Stomach (tissue), 9 donors: Measurements from ENCODE around the gene RAE1. TPM values are rescaled to one million over a fixed set of nuclear protein-coding genes. Genes with fewer than 3 reads are reported as not detected.

Source experiments
- DNase-seq, 2 donors: peaks; one replicate each; pipeline versions ENCODE4 v3.0.0 to v3.0.0-alpha.2; 2013 to 2019
- H3K27ac ChIP-seq, 5 donors: fragments of 200-600 bp in 4 of 5; sonication (generic) in 4 of 5; one replicate each; pipeline ENCODE4 v1.5.1; 2013 to 2019; ENCODE audit warnings: mild to moderate bottlenecking in 1 of 5, moderate library complexity in 1 of 5
- H3K27me3 ChIP-seq, 3 donors: fragments of 200-600 bp; sonication (generic); one replicate each; pipeline ENCODE4 v1.5.1; 2017 to 2019; ENCODE audit warnings: mixed run types in 1 of 3
- H3K36me3 ChIP-seq, 4 donors: fragments of 200-600 bp; sonication (generic); 1 replicate in 3 of 4; 2 replicates in 1 of 4; pipeline ENCODE4 v1.5.1; 2016 to 2019
- H3K4me1 ChIP-seq, 4 donors: fragments of 200-600 bp; sonication (generic); one replicate each; pipeline ENCODE4 v1.5.1; 2016 to 2019
- H3K4me3 ChIP-seq, 4 donors: fragments of 200-600 bp; sonication (generic) in 3 of 4; one replicate each; pipeline ENCODE4 v1.5.1; 2016 to 2019; ENCODE audit warnings: mild to moderate bottlenecking in 1 of 4
- H3K9me3 ChIP-seq, 4 donors: fragments of 200-600 bp; sonication (generic); one replicate each; pipeline ENCODE4 v1.5.1; 2016 to 2019
- EP300 ChIP-seq: sonication (generic); formaldehyde crosslinking; IDR thresholded peaks from one replicate; pipeline ENCODE4 v1.6.1; 2017; ENCODE audit warnings: antibody characterized with exemption
- POLR2A ChIP-seq, 4 donors: fragments of 450-650 bp; IDR thresholded peaks; one replicate each; pipeline ENCODE4 v1.6.1; 2016; ENCODE audit warnings: antibody characterized with exemption in 4 of 4, control low read depth in 2 of 4, mild to moderate bottlenecking in 1 of 4, moderate library complexity in 1 of 4
- POLR2AphosphoS5 ChIP-seq, 3 donors: sonication (generic); formaldehyde crosslinking; IDR thresholded peaks; one replicate each; pipeline ENCODE4 v1.6.1; 2016; ENCODE audit warnings: antibody characterized with exemption in 3 of 3
- WGBS, 5 donors: extraction: QIAGEN DNeasy Blood & Tissue Kit in 3 of 5; methylation state at CpG; one replicate each; pipeline versions ENCODE4 v1.1.5 to v1.1.7; 2013 to 2018; 5-methylcytosine and 5-hydroxymethylcytosine counted together
- intact Hi-C: fragments of 100-400 bp; cut with DNase I; formaldehyde crosslinking; loops from one replicate; pipeline ENCODE4 v1.15.1; 2023; ENCODE audit warnings: low total_unique reads
- polyA plus RNA-seq, 3 donors: library from polyadenylated mRNA; stranded (reverse); fragments of 200-250 nt; gene quantifications; one replicate each; pipeline ENCODE4 v1.2.3, GENCODE V29; 2013
- total RNA-seq, 5 donors: library from RNA; depleted of rRNA; stranded (reverse); fragments of >200 nt; gene quantifications; one replicate each; pipeline versions ENCODE4 v1.1.0 to v1.2.3, GENCODE V29; 2014 to 2016
- TF ChIP-seq, protein P1 (sequence below), 7 experiments: fragments of 450-650 bp in 4 of 7; fragments of 200-600 bp in 3 of 7; sonication (generic) in 3 of 7; IDR thresholded peaks; one replicate each; pipeline ENCODE4 v1.5.1; 2016 to 2019; ENCODE audit warnings: antibody characterized with exemption in 7 of 7, control low read depth in 2 of 7, mild to moderate bottlenecking in 1 of 7
- donor health status: healthy with polysubstance abuse.
- donor health status: Bipolar disorder and iron deficiency.
- donor health status: healthy.

The RAE1 gene
- total and polyA plus RNA-seq, 8 donors, result 6.4 to 65.6 (median 15.2) TPM

GRCh38 chr20:57389695-57390603 is 38.9 kb downstream of the RAE1 start:
- intact Hi-C loops, result loop anchor here (10.0 kb wide), 1 partner anchor 205 kb away; no protein-coding TSS in a partner anchor
- DNase-seq, result peak in 1 of 2 donors; percentile 68
- peak overlapping the region; percentile 65 to 92 (median 79) for H3K27ac ChIP-seq
- H3K4me3 ChIP-seq, result peak overlapping the region; percentile 37 to 94 (median 44)
- TF ChIP-seq POLR2AphosphoS5 (IDR thresholded peaks at IDR 0.05) (no peak), EP300 (no peak), POLR2A (IDR thresholded peaks at IDR 0.05) (no peak)
- TF ChIP-seq, protein P1, sequence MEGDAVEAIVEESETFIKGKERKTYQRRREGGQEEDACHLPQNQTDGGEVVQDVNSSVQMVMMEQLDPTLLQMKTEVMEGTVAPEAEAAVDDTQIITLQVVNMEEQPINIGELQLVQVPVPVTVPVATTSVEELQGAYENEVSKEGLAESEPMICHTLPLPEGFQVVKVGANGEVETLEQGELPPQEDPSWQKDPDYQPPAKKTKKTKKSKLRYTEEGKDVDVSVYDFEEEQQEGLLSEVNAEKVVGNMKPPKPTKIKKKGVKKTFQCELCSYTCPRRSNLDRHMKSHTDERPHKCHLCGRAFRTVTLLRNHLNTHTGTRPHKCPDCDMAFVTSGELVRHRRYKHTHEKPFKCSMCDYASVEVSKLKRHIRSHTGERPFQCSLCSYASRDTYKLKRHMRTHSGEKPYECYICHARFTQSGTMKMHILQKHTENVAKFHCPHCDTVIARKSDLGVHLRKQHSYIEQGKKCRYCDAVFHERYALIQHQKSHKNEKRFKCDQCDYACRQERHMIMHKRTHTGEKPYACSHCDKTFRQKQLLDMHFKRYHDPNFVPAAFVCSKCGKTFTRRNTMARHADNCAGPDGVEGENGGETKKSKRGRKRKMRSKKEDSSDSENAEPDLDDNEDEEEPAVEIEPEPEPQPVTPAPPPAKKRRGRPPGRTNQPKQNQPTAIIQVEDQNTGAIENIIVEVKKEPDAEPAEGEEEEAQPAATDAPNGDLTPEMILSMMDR (IDR thresholded peaks at IDR 0.05), result no peak
- peaks cover 41 to 55% (median 52%) of the 10 kb centered on the region in 4 donors for H3K4me1 ChIP-seq
- WGBS, 5 donors, result 35 to 56% (median 50%) methylated on average over 43 to 52 of the region's 52 CpGs
- peaks cover 8 to 22% (median 10%) of the 10 kb centered on the region in 4 donors for H3K36me3 ChIP-seq
- H3K27me3 ChIP-seq, result no peaks in the 10 kb centered on the region
- H3K9me3 ChIP-seq, result no peaks in the 10 kb centered on the region

GRCh38 chr20:57390604-57391438 is 39.8 kb downstream of the RAE1 start, which contains the start of gene RBM38:
Gene RBM38, plus strand, starts transcription at chr20:57391396. Its CDS starts 186 bp downstream, at chr20:57391582.
- Histone ChIP-seq H3K9me3 (no peaks in the 10 kb centered on the region), H3K4me1 (peaks cover 47 to 64% (median 61%) of the 10 kb centered on the region in 4 donors), H3K4me3 (peak within 1 kb of the TSS; percentile 70 to 94 (median 83)), H3K36me3 (peaks cover 5 to 31% (median 14%) of the 10 kb centered on the region in 4 donors), H3K27ac (peak within 1 kb of the TSS; percentile 84 to 92 (median 88)), H3K27me3 (no peaks in the 10 kb centered on the region)
- 25 to 59% (median 45%) methylated on average over 32 to 77 of the region's 78 CpGs for WGBS, 5 donors
- TF ChIP-seq EP300 (no peak), POLR2A (IDR thresholded peaks at IDR 0.05) (no peak)
- intact Hi-C loops, result no loop called here
- peak; percentile 74 to 89 for DNase-seq

- Histone ChIP-seq H3K9me3 (no peaks in the 10 kb centered on the region), H3K4me1 (peaks cover 55 to 73% (median 69%) of the 10 kb centered on the region in 4 donors), H3K36me3 (peaks cover 9 to 39% (median 18%) of the 10 kb centered on the region in 4 donors), H3K4me3 (peak overlapping the region; percentile 70 to 94 (median 83)), H3K27me3 (no peaks in the 10 kb centered on the region), H3K27ac (peak overlapping the region; percentile 84 to 92 (median 88))
- intact Hi-C loops, result no loop called here
- WGBS, 5 donors, result 1 to 7% (median 3%) methylated on average over 20 to 94 of the region's 98 CpGs
- TF ChIP-seq, protein P1 (IDR thresholded peaks at IDR 0.05), result no peak
- TF ChIP-seq EP300 (no peak), POLR2A (IDR thresholded peaks at IDR 0.05) (no peak), POLR2AphosphoS5 (IDR thresholded peaks at IDR 0.05) (no peak)
- DNase-seq, result peak; percentile 31 to 66
Measured at GRCh38 chr20:57391439-57392301, 40.6 kb downstream of the RAE1 start.

DNA sequence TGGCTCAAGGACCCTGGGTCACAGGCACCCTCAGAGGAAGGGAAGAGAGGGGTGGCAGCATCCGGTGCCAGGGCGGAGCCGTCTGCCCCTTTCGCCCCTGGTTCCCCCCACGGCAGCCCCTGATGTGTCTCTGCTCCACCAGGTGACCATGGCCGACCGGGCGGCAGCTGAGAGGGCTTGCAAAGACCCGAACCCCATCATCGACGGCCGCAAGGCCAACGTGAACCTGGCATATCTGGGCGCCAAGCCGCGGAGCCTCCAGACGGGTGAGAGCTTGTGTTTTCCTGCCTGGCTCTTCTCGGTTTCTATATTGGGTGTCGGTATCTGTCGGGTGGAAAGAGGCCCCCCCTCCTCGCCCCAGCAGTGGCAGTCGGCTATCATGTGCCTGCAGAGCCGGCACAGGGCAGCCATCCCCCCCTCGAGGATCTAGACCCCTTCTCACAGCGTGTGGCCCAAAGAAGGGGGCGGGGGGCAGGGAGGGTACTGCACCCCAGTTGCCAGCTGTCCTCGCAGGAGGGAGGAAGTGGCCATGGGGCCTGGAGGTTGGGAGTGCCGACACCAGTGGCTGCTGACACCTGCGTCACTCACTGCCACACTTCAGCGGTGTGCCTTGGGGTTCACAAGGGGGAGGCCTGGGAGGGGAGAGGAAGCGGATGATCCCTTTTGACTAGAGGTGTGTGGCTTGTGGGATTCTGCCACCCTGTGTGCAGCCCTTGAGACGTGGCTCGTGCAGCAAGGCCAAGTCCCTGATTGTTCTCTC is 41.6 kb downstream of the RAE1 start:
- DNase-seq, result peak; percentile 60 to 77
- WGBS, 5 donors, result 36 to 46% (median 45%) methylated on average over 8 to 33 of the region's 33 CpGs
- H3K4me1 ChIP-seq, result peaks cover 61 to 83% (median 78%) of the 10 kb centered on the region in 4 donors

More for the DNA sequence above, 41.6 kb downstream of the RAE1 start:
- H3K27me3 ChIP-seq, result no peaks in the 10 kb centered on the region
- H3K4me3 ChIP-seq, result peak overlapping the region; percentile 70 to 94 (median 83)
- peaks cover 9 to 49% (median 29%) of the 10 kb centered on the region in 4 donors for H3K36me3 ChIP-seq
- H3K27ac ChIP-seq, result peak overlapping the region; percentile 59 to 92 (median 84)
- peak in 2 of 3 donors; percentile 14 to 44 for TF ChIP-seq POLR2AphosphoS5 (IDR thresholded peaks at IDR 0.05)
- no peak for TF ChIP-seq EP300
- intact Hi-C loops, result no loop called here
- H3K9me3 ChIP-seq, result no peaks in the 10 kb centered on the region
